Ascending aorta (tissue), 2 donors: Measurements from ENCODE around the gene STRN. TPM values are rescaled to one million over a fixed set of nuclear protein-coding genes. Genes with fewer than 3 reads are reported as not detected.

Experiments used
- DNase-seq, 2 donors: peaks; one replicate each; pipeline ENCODE4 v3.0.0-alpha.2; 2019; ENCODE audit warnings: low spot score in 2 of 2
- H3K27ac ChIP-seq, 2 donors: fragments of 200-600 bp; sonication (generic); one replicate each; pipeline ENCODE4 v1.5.1; 2016 to 2017; ENCODE audit warnings: mild to moderate bottlenecking in 1 of 2
- H3K27me3 ChIP-seq: fragments of 200-600 bp; sonication (generic); one replicate; pipeline ENCODE4 v1.5.1; 2017
- H3K36me3 ChIP-seq, 2 donors: fragments of 200-600 bp; sonication (generic); one replicate each; pipeline ENCODE4 v1.5.1; 2016
- H3K4me1 ChIP-seq, 2 donors: fragments of 200-600 bp; sonication (generic); one replicate each; pipeline ENCODE4 v1.5.1; 2016 to 2017; ENCODE audit warnings: mild to moderate bottlenecking in 1 of 2
- H3K4me3 ChIP-seq, 2 donors: fragments of 200-600 bp; sonication (generic); one replicate each; pipeline ENCODE4 v1.5.1; 2016 to 2017; ENCODE audit warnings: mild to moderate bottlenecking in 1 of 2
- H3K9me3 ChIP-seq, 2 donors: fragments of 200-600 bp; sonication (generic); one replicate each; pipeline ENCODE4 v1.5.1; 2016
- intact Hi-C: fragments of 100-400 bp; cut with DNase I; formaldehyde crosslinking; loops from one replicate; pipeline ENCODE4 v1.15.1; 2023
- total RNA-seq: library from RNA; depleted of rRNA; stranded (reverse); fragments of >200 nt; gene quantifications from one replicate; pipeline ENCODE4 v1.1.0, GENCODE V29; 2016
- TF ChIP-seq, protein P1 (sequence below), 3 experiments: fragments of 200-600 bp in 2 of 3; fragments of 450-650 bp in 1 of 3; sonication (generic) in 2 of 3; IDR thresholded peaks; one replicate each; pipeline ENCODE4 v1.5.1; 2016 to 2019; ENCODE audit warnings: antibody characterized with exemption in 3 of 3, mild to moderate bottlenecking in 1 of 3, moderate library complexity in 1 of 3

The STRN gene
- total RNA-seq, 1 donor from 2014 or later, result 4.3 TPM

DNA sequence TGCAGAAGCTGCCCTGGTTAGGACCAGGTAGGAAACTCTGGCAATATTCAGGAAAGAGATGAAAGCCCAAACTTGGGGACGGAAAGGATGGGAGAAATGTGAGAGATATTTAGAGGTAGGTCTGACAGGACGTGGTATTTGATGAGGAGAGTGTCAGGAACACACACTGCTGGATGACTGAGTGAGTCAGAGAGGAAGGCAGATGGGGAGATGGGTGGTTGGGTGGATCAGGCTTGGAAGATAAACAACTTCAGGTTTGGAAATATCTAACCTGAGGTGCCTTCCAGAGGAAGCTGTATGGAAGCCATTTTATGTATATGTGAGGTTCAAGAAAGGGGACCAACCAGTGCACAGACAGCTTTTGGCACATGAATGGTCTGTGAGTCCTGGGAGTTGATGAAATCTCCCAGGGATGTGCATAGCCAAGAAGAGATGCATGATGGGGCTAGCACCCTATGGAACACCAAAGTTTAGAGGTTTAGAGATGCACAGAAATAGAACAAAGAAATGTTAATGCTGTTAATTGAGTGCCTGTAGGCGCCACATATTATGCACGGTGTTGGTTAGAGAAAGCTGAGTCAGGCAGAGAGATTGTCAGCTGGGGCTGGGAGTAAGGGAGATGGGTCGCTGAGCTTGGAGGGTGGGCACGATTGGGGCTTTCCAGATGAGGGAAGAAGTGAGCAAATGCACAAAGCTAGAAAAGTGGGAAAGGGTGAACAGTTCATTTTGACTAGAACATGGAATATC lies 168.8 kb downstream of the STRN start:
- Histone ChIP-seq H3K9me3 (no peaks in the 10 kb centered on the region), H3K27ac (no peak overlapping the region), H3K4me1 (no peaks in the 10 kb centered on the region), H3K27me3 (no peaks in the 10 kb centered on the region), H3K36me3 (no peaks in the 10 kb centered on the region), H3K4me3 (no peak overlapping the region)
- intact Hi-C loops, result no loop called here
- DNase-seq, result no peak
- TF ChIP-seq, protein P1, sequence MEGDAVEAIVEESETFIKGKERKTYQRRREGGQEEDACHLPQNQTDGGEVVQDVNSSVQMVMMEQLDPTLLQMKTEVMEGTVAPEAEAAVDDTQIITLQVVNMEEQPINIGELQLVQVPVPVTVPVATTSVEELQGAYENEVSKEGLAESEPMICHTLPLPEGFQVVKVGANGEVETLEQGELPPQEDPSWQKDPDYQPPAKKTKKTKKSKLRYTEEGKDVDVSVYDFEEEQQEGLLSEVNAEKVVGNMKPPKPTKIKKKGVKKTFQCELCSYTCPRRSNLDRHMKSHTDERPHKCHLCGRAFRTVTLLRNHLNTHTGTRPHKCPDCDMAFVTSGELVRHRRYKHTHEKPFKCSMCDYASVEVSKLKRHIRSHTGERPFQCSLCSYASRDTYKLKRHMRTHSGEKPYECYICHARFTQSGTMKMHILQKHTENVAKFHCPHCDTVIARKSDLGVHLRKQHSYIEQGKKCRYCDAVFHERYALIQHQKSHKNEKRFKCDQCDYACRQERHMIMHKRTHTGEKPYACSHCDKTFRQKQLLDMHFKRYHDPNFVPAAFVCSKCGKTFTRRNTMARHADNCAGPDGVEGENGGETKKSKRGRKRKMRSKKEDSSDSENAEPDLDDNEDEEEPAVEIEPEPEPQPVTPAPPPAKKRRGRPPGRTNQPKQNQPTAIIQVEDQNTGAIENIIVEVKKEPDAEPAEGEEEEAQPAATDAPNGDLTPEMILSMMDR (IDR thresholded peaks at IDR 0.05), result no peak

Other genes starting within 250 kb of the STRN start
- 10.6 TPM for gene HEATR5B, start 117.8 kb upstream of the STRN start, total RNA-seq
- 0.21 TPM for gene GPATCH11, start 118.0 kb upstream of the STRN start, total RNA-seq
- 10.6 TPM for gene EIF2AK2, start 190.4 kb upstream of the STRN start, total RNA-seq
- not detected for gene SULT6B1, start 222.1 kb upstream of the STRN start, total RNA-seq
- 2.9 TPM for gene CEBPZOS, start 230.0 kb upstream of the STRN start, total RNA-seq